Esophagus muscularis mucosa (tissue), 2 donors: ENCODE results near the gene OR10A3.

ENCODE experiments used
- POLR2A ChIP-seq: fragments of 450-650 bp; IDR thresholded peaks from one replicate; pipeline ENCODE4 v1.6.1; 2017; ENCODE audit warnings: antibody characterized with exemption, moderate library complexity, mild to moderate bottlenecking, low read depth
- POLR2AphosphoS5 ChIP-seq, 2 donors: sonication (generic); formaldehyde crosslinking; IDR thresholded peaks; one replicate each; pipeline ENCODE4 v1.6.1; 2017; ENCODE audit warnings: antibody characterized with exemption in 2 of 2

- TF ChIP-seq POLR2A, result no peak
- TF ChIP-seq POLR2AphosphoS5 (IDR thresholded peaks at IDR 0.05), result no peak
These were observed 36.0 kb downstream of the OR10A3 start for GRCh38 chr11:7905549-7905948.
